Keratinocyte (primary cell): Measurements from ENCODE around the gene PARD3B. TPM values are rescaled to one million over a fixed set of nuclear protein-coding genes. Genes with fewer than 3 reads are reported as not detected.

ENCODE experiments used
- DNase-seq: peaks from one replicate; pipeline ENCODE4 v3.0.0-alpha.2; 2011; ENCODE audit warnings: low read depth, missing footprints, low spot score
- FAIRE-seq: peaks from 2 replicates; lab custom pipeline; 2011; peaks lifted over from hg19 to GRCh38; lab: Jason Lieb, UNC
- H2AFZ ChIP-seq: 2 replicates; pipeline ENCODE4 v1.6.0; 2012; ENCODE audit warnings: low read length, control low read depth, inconsistent platforms; ENCODE audit not compliant: control insufficient read depth
- H3K27ac ChIP-seq: 2 replicates; pipeline ENCODE4 v1.5.1; 2011; ENCODE audit warnings: low read length; ENCODE audit not compliant: control insufficient read depth, insufficient read depth
- H3K27me3 ChIP-seq: 3 replicates; pipeline ENCODE4 v1.6.0; 2011; ENCODE audit warnings: low read length; ENCODE audit not compliant: control insufficient read depth, insufficient read depth; ENCODE audit errors: extremely low read depth
- H3K36me3 ChIP-seq, 2 experiments: 2 replicates in 1 of 2; 3 replicates in 1 of 2; pipeline ENCODE4 v1.5.1; 2011; ENCODE audit warnings: low read length in 2 of 2, mild to moderate bottlenecking in 1 of 2; ENCODE audit not compliant: control insufficient read depth in 2 of 2, insufficient read depth in 2 of 2; ENCODE audit errors: extremely low read depth in 1 of 2
- H3K4me1 ChIP-seq: 3 replicates; pipeline ENCODE4 v1.5.1; 2011; ENCODE audit warnings: low read length; ENCODE audit not compliant: control insufficient read depth, insufficient read depth; ENCODE audit errors: extremely low read depth
- H3K4me2 ChIP-seq: 3 replicates; pipeline ENCODE4 v1.6.0; 2011; ENCODE audit warnings: low read depth, low read length; ENCODE audit not compliant: control insufficient read depth, insufficient read depth; ENCODE audit errors: extremely low read depth
- H3K4me3 ChIP-seq, 3 experiments: fragments of 200-600 bp in 1 of 3; sonication (generic) in 1 of 3; 2 replicates in 2 of 3; 3 replicates in 1 of 3; pipeline ENCODE4 v1.5.1; 2011 to 2016; ENCODE audit warnings: low read length in 3 of 3, mild to moderate bottlenecking in 3 of 3, control low read depth in 2 of 3, inconsistent platforms in 1 of 3, low read depth in 1 of 3, mixed read lengths in 1 of 3, mixed run types in 1 of 3, moderate library complexity in 1 of 3; ENCODE audit not compliant: control insufficient read depth in 2 of 3, insufficient read depth in 2 of 3; ENCODE audit errors: extremely low read depth in 1 of 3
- H3K79me2 ChIP-seq: 2 replicates; pipeline ENCODE4 v1.6.0; 2012; ENCODE audit warnings: low read length; ENCODE audit not compliant: control insufficient read depth, insufficient read depth
- H3K9ac ChIP-seq: 3 replicates; pipeline ENCODE4 v1.6.0; 2011; ENCODE audit warnings: low read length; ENCODE audit not compliant: control insufficient read depth, insufficient read depth; ENCODE audit errors: extremely low read depth
- H3K9me1 ChIP-seq: 3 replicates; pipeline ENCODE4 v1.6.0; 2011; ENCODE audit warnings: low read length; ENCODE audit not compliant: control insufficient read depth, insufficient read depth; ENCODE audit errors: extremely low read depth
- H3K9me3 ChIP-seq: 2 replicates; pipeline ENCODE4 v1.5.1; 2012; ENCODE audit warnings: low read depth, low read length; ENCODE audit not compliant: control insufficient read depth
- H4K20me1 ChIP-seq: 3 replicates; pipeline ENCODE4 v1.6.0; 2011; ENCODE audit warnings: low read length; ENCODE audit not compliant: control insufficient read depth, insufficient read depth; ENCODE audit errors: extremely low read depth
- EZH2 ChIP-seq: IDR thresholded peaks from one replicate; pipeline ENCODE4 v1.6.1; 2012; ENCODE audit warnings: inconsistent platforms, mild to moderate bottlenecking, low read length, moderate library complexity
- dilution Hi-C: fragments of 300-500 bp; cut with MboI; formaldehyde crosslinking; loops from one replicate; pipeline ENCODE4 v1.7.0; 2020; ENCODE audit warnings: low sequenced_read_pairs; ENCODE audit not compliant: extremely low pct_ligation_motif_present
- polyA plus RNA-seq, 5 experiments: library from polyadenylated mRNA; depleted of rRNA in 3 of 5; stranded (reverse) in 3 of 5; stranded (forward) in 1 of 5; unstranded in 1 of 5; fragments of >200 nt; gene quantifications; 1 replicate in 1 of 5; 2 replicates in 3 of 5; 3 replicates in 1 of 5; pipeline versions ENCODE4 v1.2.1 to v1.2.3, GENCODE V29; 2011 to 2012; ENCODE audit warnings: missing spikeins in 2 of 5, low read depth in 1 of 5, low replicate concordance in 1 of 5
- TF ChIP-seq, protein P1 (sequence below), 3 experiments: IDR thresholded peaks in 1 of 3; conservative IDR thresholded peaks in 1 of 3; optimal IDR thresholded peaks in 1 of 3; 2 replicates in 2 of 3; 3 replicates in 1 of 3; pipeline versions ENCODE3 to v1.5.1; 2011; ENCODE audit warnings: low read length in 3 of 3, mild to moderate bottlenecking in 3 of 3, moderate library complexity in 2 of 3, control low read depth in 1 of 3, inconsistent platforms in 1 of 3; ENCODE audit not compliant: insufficient read depth in 2 of 3; ENCODE audit errors: extremely low read depth in 1 of 3

Gene PARD3B
- polyA plus RNA-seq, 1 donor (not counting 4 experiments of a cell fraction or from before 2014, with no cell fraction given): 1.2 TPM

DNA sequence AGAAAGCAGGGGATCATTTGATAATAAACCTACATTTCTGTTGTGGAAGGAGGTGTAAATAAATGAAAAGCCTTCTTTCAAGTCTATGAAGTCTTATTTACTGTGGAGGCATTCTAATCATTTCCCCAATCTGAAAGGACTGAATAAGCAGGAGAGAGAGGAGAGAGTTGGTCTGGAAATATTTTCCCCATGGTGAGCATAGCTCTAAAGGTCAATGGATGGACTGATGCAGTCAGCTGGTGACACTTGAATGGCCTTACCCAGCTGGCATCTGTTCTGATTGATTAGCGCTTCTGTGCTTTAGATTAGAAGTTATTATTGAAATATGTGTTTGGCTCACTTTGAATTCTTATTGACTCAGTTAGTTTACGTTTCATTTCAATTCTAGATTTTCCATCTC lies 122.7 kb downstream of the PARD3B start:
- dilution Hi-C loops: no loop called here
- H4K20me1 ChIP-seq: no peaks in the 10 kb centered on the region
- FAIRE-seq (no peak), DNase-seq (no peak)
- H3K4me2 ChIP-seq: no peak overlapping the region
- H3K9me1 ChIP-seq: no peaks in the 10 kb centered on the region
- no peak overlapping the region for H2AFZ ChIP-seq
- no peak overlapping the region for H3K27ac ChIP-seq
- H3K9me3 ChIP-seq: no peaks in the 10 kb centered on the region
- H3K79me2 ChIP-seq: no peaks in the 10 kb centered on the region
- H3K27me3 ChIP-seq: no peaks in the 10 kb centered on the region
- H3K9ac ChIP-seq: no peak overlapping the region
- H3K36me3 ChIP-seq: no peaks in the 10 kb centered on the region
- TF ChIP-seq, protein P1, sequence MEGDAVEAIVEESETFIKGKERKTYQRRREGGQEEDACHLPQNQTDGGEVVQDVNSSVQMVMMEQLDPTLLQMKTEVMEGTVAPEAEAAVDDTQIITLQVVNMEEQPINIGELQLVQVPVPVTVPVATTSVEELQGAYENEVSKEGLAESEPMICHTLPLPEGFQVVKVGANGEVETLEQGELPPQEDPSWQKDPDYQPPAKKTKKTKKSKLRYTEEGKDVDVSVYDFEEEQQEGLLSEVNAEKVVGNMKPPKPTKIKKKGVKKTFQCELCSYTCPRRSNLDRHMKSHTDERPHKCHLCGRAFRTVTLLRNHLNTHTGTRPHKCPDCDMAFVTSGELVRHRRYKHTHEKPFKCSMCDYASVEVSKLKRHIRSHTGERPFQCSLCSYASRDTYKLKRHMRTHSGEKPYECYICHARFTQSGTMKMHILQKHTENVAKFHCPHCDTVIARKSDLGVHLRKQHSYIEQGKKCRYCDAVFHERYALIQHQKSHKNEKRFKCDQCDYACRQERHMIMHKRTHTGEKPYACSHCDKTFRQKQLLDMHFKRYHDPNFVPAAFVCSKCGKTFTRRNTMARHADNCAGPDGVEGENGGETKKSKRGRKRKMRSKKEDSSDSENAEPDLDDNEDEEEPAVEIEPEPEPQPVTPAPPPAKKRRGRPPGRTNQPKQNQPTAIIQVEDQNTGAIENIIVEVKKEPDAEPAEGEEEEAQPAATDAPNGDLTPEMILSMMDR (optimal IDR thresholded peaks at IDR 0.05 in 1 of 3, IDR thresholded peaks at IDR 0.05 in 1 of 3, conservative IDR thresholded peaks at IDR 0.05 in 1 of 3; ENCODE audit: extremely low read depth in 1 of 3, insufficient read depth in 2 of 3, low read length in 3 of 3): no peak
- H3K4me1 ChIP-seq: peaks cover 22% of the 10 kb centered on the region
- no peak overlapping the region for H3K4me3 ChIP-seq

DNA sequence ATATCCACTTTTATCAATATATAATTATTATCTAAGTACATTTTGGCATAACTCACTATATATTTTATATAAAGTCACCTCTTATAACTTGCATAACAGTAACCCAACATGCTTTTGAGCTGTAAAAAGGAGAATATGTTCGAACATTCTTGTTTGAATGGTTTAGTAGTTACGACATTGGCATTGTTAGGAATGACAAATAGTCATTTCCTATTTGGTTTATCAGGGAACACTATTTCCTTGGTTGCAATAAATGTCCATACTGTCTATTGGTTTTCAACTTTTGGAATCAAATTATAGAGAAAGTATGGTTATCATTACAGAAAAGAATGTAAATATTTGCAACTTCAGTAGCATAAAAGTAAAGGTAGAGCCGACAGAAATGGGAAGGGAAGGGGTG lies 124.1 kb downstream of the PARD3B start:
- DNase-seq (no peak), FAIRE-seq (no peak)
- Histone ChIP-seq H3K4me2 (no peak overlapping the region), H3K4me1 (peaks cover 31% of the 10 kb centered on the region), H3K36me3 (no peaks in the 10 kb centered on the region), H3K79me2 (no peaks in the 10 kb centered on the region), H3K4me3 (no peak overlapping the region), H3K9ac (no peak overlapping the region), H4K20me1 (no peaks in the 10 kb centered on the region), H3K27me3 (no peaks in the 10 kb centered on the region), H3K9me3 (no peaks in the 10 kb centered on the region), H2AFZ (no peak overlapping the region), H3K27ac (no peak overlapping the region), H3K9me1 (no peaks in the 10 kb centered on the region)
- TF ChIP-seq EZH2: no peak
- TF ChIP-seq, protein P1 (optimal IDR thresholded peaks at IDR 0.05 in 1 of 3, IDR thresholded peaks at IDR 0.05 in 1 of 3, conservative IDR thresholded peaks at IDR 0.05 in 1 of 3; ENCODE audit: extremely low read depth in 1 of 3, insufficient read depth in 2 of 3, low read length in 3 of 3): no peak
- dilution Hi-C loops: no loop called here
